Middle frontal gyrus (tissue), 1 donor: Measurements from ENCODE around the gene ATG16L2.
"Not testable (repeated sequence)": the region's sequence is repeated elsewhere in the genome, so short reads cannot be mapped to it uniquely, and the experiment has no call there.

ENCODE experiments used
- DNase-seq: peaks from one replicate; pipeline ENCODE4 v3.0.0-alpha.2; 2015; ENCODE audit warnings: low spot score; ENCODE audit errors: extremely low spot score

The ATG16L2 gene

DNA sequence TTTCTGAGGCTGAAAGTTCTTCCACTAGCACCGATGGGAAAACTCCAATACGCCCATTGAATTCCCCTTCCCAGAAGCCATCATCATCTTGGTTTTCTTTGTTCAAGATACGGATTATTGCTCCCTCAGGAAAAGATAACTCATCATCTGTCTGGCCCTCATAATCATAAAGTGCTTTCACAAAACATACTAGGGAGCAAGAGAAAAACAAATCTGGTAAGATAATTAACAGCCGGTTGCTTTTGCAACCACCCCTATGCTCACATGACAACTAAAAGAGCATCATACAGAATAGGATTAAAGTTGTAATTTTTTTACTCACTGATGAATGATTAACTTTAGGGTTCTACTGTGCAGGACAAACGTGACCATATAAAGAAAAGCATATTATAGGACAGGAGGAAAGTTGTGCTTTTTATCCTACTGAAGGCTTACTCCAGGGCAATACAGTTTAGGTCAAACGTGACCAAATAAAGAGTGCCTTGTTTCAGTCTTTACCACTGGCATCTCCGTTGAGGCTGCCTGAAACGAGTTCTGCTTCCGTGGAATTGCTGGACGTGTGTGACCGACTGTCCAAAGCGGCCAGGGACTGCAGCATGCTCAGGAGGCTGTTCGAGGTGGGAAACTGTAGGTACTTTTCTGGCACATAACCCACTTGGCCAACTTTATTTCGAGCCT is 28.6 kb downstream of the ATG16L2 start:
- DNase-seq: no peak

DNA sequence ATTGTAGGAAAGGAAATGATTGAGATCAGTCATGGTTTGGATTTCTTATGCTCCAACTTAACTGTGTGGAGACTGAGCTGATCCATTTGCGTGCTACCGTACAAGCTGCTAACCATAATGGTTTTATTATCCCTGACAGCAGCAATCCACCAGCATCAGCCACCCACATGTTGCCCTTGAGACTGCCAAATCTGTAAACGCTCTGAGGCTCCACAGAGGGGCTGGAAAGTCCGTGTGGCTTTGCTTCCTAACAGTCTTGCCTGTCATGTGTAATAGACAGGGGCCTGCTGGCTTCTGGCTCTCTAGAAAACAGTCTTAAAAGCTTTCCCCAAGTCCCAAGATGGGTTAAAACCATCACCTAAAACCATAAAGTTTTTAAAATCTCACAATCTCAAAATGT is 30.1 kb downstream of the ATG16L2 start:
- no peak for DNase-seq

- no peak for DNase-seq
Observed at GRCh38 chr11:72848846-72849466, 34.7 kb downstream of the ATG16L2 start.

GRCh38 chr11:72850832-72851231 is 36.6 kb downstream of the ATG16L2 start:
- no peak for DNase-seq

DNA sequence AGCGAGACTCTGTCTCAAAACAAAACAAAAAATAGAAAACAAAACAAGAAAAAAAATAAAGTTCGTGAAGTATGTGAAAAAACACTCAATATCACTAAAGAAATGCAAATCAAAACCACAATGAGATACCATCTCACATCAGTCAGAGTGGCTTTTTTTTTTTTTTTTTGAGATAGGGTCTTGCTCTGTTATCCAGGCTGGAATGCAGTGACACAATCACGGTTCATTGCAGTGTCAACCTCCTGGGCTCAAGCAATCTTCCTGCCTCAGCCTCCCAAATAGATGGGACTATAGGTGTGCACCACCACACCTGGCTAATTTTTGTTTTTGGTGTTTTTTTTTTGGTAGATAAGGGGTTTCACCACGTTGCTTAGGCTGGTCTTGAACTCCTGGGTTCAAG is 37.5 kb downstream of the ATG16L2 start:
- no peak for DNase-seq

DNA sequence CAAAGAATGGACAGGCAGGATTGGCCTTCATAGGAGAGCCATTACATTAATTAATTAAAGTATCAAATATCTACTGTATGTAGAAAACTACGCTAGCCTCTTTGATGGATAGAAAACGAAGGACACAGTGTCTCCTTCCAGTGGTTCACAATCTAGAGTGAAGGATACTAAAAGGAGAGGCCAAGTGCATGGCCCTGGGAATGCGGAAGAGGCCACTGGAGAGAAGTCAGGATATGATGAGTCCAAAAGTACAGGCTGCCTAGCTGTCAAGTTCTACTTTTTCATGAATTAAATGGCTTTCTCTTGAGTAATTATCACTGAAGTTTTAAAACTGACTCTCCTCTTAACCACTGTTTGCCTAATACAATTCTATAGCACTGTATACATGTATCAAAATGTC is 41.9 kb downstream of the ATG16L2 start:
- no peak for DNase-seq

DNA sequence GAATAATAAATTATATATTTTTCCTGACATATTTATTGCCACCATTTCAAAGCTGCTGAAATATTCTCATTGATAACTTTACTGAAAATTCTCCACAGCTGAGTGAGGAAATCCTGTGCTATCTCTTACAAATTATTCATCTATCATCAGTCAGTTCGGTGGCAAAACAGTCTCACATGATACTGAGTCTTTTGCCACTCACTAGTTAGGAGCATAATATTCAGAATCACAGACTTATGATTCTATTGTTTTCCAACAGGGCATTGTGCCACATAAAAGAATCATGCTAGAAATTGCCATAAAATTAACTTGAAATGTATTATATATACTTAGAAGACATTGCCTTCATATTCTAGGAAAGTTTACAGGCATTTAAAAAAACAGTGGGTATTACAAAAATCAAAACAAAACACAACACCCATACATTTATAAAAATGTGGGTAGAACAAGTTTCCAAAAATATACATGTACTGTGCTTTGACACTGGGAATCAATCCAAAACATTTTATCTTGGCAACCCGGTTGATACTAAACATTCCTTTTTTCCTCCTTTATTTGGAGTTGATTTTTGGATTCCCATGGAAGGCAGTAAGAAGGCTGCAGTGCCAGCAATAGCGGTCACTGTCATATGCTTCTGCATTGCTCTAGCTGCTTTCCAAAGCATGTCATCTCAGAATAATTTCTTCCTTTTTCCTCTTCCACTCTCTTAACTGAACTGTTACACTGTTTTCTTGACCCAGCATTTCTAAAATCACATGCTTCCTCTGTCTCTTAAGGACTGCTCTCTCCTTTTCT is 42.5 kb downstream of the ATG16L2 start:
- DNase-seq: no peak

- not testable (repeated sequence) for DNase-seq
Observed at GRCh38 chr11:72858267-72858666, 44.1 kb downstream of the ATG16L2 start.

DNA sequence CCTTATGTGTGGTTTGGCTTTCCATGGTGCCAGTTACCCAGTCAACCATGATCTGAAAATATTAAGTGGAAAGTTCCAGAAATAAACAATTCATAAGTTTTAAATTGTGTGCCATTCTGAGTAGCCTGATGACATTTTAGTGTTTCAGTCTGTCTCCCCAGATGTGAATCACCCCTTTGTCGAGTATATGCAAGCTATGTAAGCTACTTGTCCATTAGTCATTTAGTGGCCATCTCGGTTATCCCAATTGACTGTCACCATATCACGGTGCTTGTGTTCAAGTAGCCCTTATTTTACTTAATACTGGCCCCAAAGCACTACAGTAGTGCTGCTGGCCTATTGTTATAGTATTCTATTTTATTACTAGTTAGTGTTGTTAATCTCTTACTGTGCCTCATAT is 44.9 kb downstream of the ATG16L2 start:
- DNase-seq: no peak

DNA sequence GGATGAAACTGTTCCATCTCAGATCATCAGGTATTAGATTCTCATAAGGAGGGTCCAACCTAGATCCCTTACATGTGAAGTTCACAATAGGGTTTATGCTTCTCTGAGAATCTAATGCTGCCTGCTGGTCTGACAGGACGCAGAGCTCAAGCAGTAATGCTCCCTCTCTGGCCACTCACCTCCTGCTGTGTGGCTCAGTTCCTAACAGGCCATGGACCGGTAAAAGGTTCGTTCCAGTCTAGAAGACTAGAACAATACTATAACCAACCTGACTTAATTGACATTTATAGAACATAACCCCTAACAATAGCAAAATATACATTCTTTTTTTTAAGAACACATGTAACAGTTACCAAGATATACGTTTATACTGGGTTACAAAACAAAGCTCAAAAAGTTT is 45.8 kb downstream of the ATG16L2 start:
- DNase-seq: no peak

- no peak for DNase-seq
Observed at GRCh38 chr11:72860592-72860991, 46.4 kb downstream of the ATG16L2 start.

- DNase-seq: no peak
Observed at GRCh38 chr11:72863091-72863490, 48.9 kb downstream of the ATG16L2 start.

DNA sequence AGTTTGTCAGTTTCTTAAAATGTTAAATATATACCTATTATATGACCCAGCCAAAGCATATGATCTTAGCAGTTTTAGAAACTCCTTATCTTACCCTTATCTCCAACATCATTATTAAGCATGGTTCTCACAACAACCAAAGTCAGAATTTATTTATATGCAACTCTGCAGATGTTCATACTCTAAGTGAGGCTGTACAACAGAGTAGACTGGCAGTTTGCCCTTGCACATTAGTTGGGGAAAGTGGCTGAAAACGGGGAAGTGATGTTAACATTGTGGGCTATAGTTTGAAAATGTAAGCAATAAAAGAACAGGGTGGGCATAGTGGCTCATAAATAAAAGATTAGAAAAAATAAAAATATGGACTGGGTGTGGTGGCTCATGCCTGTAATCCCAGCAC is 49.7 kb downstream of the ATG16L2 start:
- no peak for DNase-seq

- no peak for DNase-seq
Observed at GRCh38 chr11:72864702-72865655, 50.8 kb downstream of the ATG16L2 start.

- DNase-seq: no peak
Observed at GRCh38 chr11:72867970-72868369, 53.8 kb downstream of the ATG16L2 start.

- no peak for DNase-seq
Observed at GRCh38 chr11:72869831-72870230, 55.6 kb downstream of the ATG16L2 start.

GRCh38 chr11:72871119-72871518 is 56.9 kb downstream of the ATG16L2 start:
- DNase-seq: no peak

GRCh38 chr11:72872012-72872411 is 57.8 kb downstream of the ATG16L2 start:
- DNase-seq: no peak

DNA sequence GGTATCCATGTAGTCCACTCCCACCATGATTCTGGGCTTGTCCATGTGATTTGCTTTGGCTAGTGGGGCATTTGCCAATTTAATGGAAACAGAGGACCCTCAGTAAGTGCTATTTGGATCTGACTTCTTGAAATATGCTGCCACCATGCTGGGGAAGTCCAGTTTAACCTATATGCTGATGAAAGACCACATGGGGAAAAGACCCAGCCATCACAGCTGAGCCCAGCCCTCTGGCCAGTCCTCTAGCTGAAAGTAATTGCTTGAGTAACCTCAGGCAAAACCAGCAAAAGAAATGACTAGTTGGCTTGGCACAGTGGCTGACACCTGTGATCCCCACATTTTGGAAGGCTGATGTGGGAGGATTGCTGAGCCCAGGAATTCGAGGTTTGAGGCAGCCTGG is 61.5 kb downstream of the ATG16L2 start:
- DNase-seq: no peak

DNA sequence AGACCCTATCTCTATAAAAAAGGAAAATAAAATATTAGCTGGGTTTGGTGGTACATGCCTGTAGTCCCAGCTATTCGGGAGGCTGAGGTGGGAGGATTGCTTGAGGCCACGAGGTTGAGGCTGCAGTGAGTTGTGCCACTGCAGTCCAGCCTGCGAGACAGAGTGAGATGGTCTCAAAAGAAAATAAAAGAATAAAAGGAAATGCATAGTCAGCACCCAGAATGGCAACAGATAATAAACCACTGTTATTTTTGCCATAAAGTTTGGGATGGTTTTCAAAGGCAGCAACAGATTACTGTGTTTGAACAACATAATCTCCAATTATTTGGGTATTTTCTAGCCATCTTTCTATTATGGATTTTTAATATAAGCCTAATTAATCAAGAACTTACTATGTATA is 61.9 kb downstream of the ATG16L2 start:
- no peak for DNase-seq
